GDM1 (cell line): ENCODE results near the gene LMOD3.

Experiments
- DNase-seq: peaks from one replicate; lab custom pipeline; 2025; lab: John Stamatoyannopoulos, UW

The LMOD3 gene

GRCh38 chr3:69122403-69122802 is at the start of gene LMOD3:
TSS of gene LMOD3 (minus strand) at chr3:69122595. CDS start at chr3:69122386, 209 bp downstream.
- no peak for DNase-seq

- DNase-seq: no peak
These were observed 49.7 kb upstream of the LMOD3 start for GRCh38 chr3:69172058-69172457.

- DNase-seq: no peak
These were observed 44.1 kb upstream of the LMOD3 start for GRCh38 chr3:69166446-69166845.

- no peak for DNase-seq
These were observed 43.3 kb upstream of the LMOD3 start for GRCh38 chr3:69165744-69166143.

- no peak for DNase-seq
These were observed 41.9 kb upstream of the LMOD3 start for GRCh38 chr3:69164296-69164695.

- DNase-seq: no peak
These were observed 40.0 kb upstream of the LMOD3 start for GRCh38 chr3:69162308-69162980.

GRCh38 chr3:69161587-69162307 is 39.4 kb upstream of the LMOD3 start:
- DNase-seq: no peak

GRCh38 chr3:69160525-69160924 is 38.1 kb upstream of the LMOD3 start:
- DNase-seq: no peak

GRCh38 chr3:69160107-69160506 is 37.7 kb upstream of the LMOD3 start:
- no peak for DNase-seq

GRCh38 chr3:69149586-69149985 is 27.2 kb upstream of the LMOD3 start:
- DNase-seq: no peak

GRCh38 chr3:69145688-69146087 is 23.3 kb upstream of the LMOD3 start:
- DNase-seq: no peak

- DNase-seq: peak; percentile 12
These were observed 22.3 kb upstream of the LMOD3 start for GRCh38 chr3:69144631-69145245.

GRCh38 chr3:69143612-69144011 is 21.2 kb upstream of the LMOD3 start:
- no peak for DNase-seq

- no peak for DNase-seq
These were observed 20.5 kb upstream of the LMOD3 start for GRCh38 chr3:69142797-69143454.

- no peak for DNase-seq
These were observed 19.7 kb upstream of the LMOD3 start for GRCh38 chr3:69142090-69142489.

- DNase-seq: no peak
These were observed 18.9 kb upstream of the LMOD3 start for GRCh38 chr3:69141313-69141712.

GRCh38 chr3:69137412-69137811 is 15.0 kb upstream of the LMOD3 start:
- DNase-seq: no peak

GRCh38 chr3:69137005-69137404 is 14.6 kb upstream of the LMOD3 start:
- DNase-seq: no peak

- no peak for DNase-seq
These were observed 8.3 kb upstream of the LMOD3 start for GRCh38 chr3:69130689-69131088.

GRCh38 chr3:69129531-69129930 is 7.1 kb upstream of the LMOD3 start:
- no peak for DNase-seq

GRCh38 chr3:69128509-69128908 is 6.1 kb upstream of the LMOD3 start:
- DNase-seq: no peak

- DNase-seq: no peak
These were observed 4.6 kb upstream of the LMOD3 start for GRCh38 chr3:69126999-69127398.

GRCh38 chr3:69126216-69126615 is 3.8 kb upstream of the LMOD3 start:
- DNase-seq: no peak
